Vagina (tissue), 2 donors: Measurements from ENCODE around the gene LOXL4. TPM values are rescaled to one million over a fixed set of nuclear protein-coding genes. Genes with fewer than 3 reads are reported as not detected.

Source experiments
- DNase-seq, 2 donors: peaks; one replicate each; pipeline ENCODE4 v3.0.0-alpha.2; 2017; ENCODE audit errors: extremely low spot score in 2 of 2
- H3K27ac ChIP-seq: fragments of 200-600 bp; sonication (generic); one replicate; pipeline ENCODE4 v1.5.1; 2019
- H3K27me3 ChIP-seq: fragments of 200-600 bp; sonication (generic); one replicate; pipeline ENCODE4 v1.5.1; 2019
- H3K36me3 ChIP-seq, 2 donors: fragments of 200-600 bp; sonication (generic); one replicate each; pipeline ENCODE4 v1.5.1; 2017 to 2019
- H3K4me1 ChIP-seq: fragments of 200-600 bp; sonication (generic); one replicate; pipeline ENCODE4 v1.5.1; 2019
- H3K4me3 ChIP-seq, 2 donors: fragments of 200-600 bp; sonication (generic); 1 replicate in 1 of 2; 2 replicates in 1 of 2; pipeline ENCODE4 v1.5.1; 2016 to 2019
- H3K9me3 ChIP-seq: fragments of 200-600 bp; sonication (generic); one replicate; pipeline ENCODE4 v1.5.1; 2019
- CTCF ChIP-seq, 3 experiments: fragments of 450-650 bp in 2 of 3; fragments of 200-600 bp in 1 of 3; sonication (generic) in 1 of 3; IDR thresholded peaks; one replicate each; pipeline ENCODE4 v1.5.1; 2017 to 2019; ENCODE audit warnings: antibody characterized with exemption in 3 of 3, mild to moderate bottlenecking in 2 of 3, moderate library complexity in 2 of 3
- POLR2A ChIP-seq, 2 donors: fragments of 450-650 bp; IDR thresholded peaks; one replicate each; pipeline ENCODE4 v1.6.1; 2017; ENCODE audit warnings: antibody characterized with exemption in 2 of 2, mild to moderate bottlenecking in 2 of 2, moderate library complexity in 2 of 2
- POLR2AphosphoS5 ChIP-seq, 2 donors: sonication (generic); formaldehyde crosslinking; IDR thresholded peaks; one replicate each; pipeline ENCODE4 v1.9.0; 2017; ENCODE audit warnings: antibody characterized with exemption in 2 of 2, mild to moderate bottlenecking in 2 of 2, low read depth in 1 of 2; ENCODE audit not compliant: insufficient read depth in 1 of 2
- intact Hi-C: fragments of 100-400 bp; cut with DNase I; formaldehyde crosslinking; loops from one replicate; pipeline ENCODE4 v1.15.1; 2023
- total RNA-seq: library from RNA; depleted of rRNA; stranded (reverse); fragments of >200 nt; gene quantifications from one replicate; pipeline ENCODE4 v1.2.3, GENCODE V29; 2016

The LOXL4 gene
- total RNA-seq, 1 donor from 2014 or later: 5.2 TPM

DNA sequence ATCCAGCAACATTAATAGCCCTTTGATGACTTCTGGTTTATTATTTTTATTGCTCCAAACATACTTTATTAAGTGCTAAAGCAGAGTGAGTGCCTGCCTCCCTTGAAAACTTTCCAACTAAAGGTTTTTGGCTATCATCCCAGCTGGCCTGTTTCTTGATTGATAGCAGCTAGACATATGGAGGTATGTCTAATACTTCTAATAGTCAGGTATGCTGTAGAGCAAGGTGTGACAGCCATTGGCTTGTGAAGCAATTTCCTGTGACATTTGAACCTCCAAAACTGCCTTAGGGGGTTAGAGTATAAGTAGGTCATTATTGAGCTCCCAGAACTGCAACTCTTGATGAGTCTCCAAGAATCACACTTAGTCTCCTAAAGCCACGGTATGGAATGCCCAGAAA lies 55.8 kb downstream of the LOXL4 start:
- no peaks in the 10 kb centered on the region for H3K36me3 ChIP-seq
- TF ChIP-seq POLR2A (IDR thresholded peaks at IDR 0.05) (no peak), CTCF (IDR thresholded peaks at IDR 0.05) (no peak), POLR2AphosphoS5 (IDR thresholded peaks at IDR 0.05; ENCODE audit: insufficient read depth in 1 of 2, low read depth in 1 of 2) (no peak)
- intact Hi-C loops: no loop called here
- H3K4me1 ChIP-seq: peaks cover 14% of the 10 kb centered on the region
- H3K9me3 ChIP-seq: no peaks in the 10 kb centered on the region
- no peak overlapping the region for H3K27ac ChIP-seq
- H3K27me3 ChIP-seq: no peaks in the 10 kb centered on the region
- H3K4me3 ChIP-seq: no peak overlapping the region
- DNase-seq: no peak

- no peaks in the 10 kb centered on the region for H3K9me3 ChIP-seq
- peaks cover 14% of the 10 kb centered on the region for H3K4me1 ChIP-seq
- no peak for TF ChIP-seq CTCF (IDR thresholded peaks at IDR 0.05)
- TF ChIP-seq POLR2A (IDR thresholded peaks at IDR 0.05): no peak
- TF ChIP-seq POLR2AphosphoS5 (IDR thresholded peaks at IDR 0.05; ENCODE audit: insufficient read depth in 1 of 2, low read depth in 1 of 2): no peak
- H3K36me3 ChIP-seq: no peaks in the 10 kb centered on the region
- no peak for DNase-seq
- H3K27ac ChIP-seq: no peak overlapping the region
- intact Hi-C loops: no loop called here
- H3K27me3 ChIP-seq: no peaks in the 10 kb centered on the region
- H3K4me3 ChIP-seq: no peak overlapping the region
These were observed 58.6 kb downstream of the LOXL4 start for GRCh38 chr10:98209441-98209840.

DNA sequence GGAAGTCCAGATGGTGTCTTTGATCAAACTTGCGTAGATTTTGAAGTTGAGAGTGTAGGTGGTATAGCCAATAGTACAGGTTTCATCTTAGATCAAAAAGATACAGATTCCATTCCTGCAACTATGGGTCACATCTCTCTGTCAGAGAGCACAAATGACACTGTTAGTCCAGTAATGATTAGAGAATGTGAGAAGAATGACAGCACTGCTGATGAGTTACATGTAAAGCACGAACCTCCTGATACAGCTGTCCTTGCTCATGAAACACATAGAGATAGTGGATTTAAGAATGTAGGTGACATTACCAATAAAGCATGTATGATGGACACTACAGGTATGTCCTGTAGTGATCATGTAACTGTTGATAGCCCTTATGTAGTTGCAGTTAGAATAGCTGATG lies 59.1 kb downstream of the LOXL4 start:
- H3K4me3 ChIP-seq: no peak overlapping the region
- DNase-seq: no peak
- peaks cover 14% of the 10 kb centered on the region for H3K4me1 ChIP-seq
- intact Hi-C loops: no loop called here
- H3K9me3 ChIP-seq: no peaks in the 10 kb centered on the region
- H3K27ac ChIP-seq: no peak overlapping the region
- no peaks in the 10 kb centered on the region for H3K27me3 ChIP-seq
- no peak for TF ChIP-seq CTCF (IDR thresholded peaks at IDR 0.05)
- TF ChIP-seq POLR2A (IDR thresholded peaks at IDR 0.05): no peak
- TF ChIP-seq POLR2AphosphoS5 (IDR thresholded peaks at IDR 0.05; ENCODE audit: insufficient read depth in 1 of 2, low read depth in 1 of 2): no peak
- H3K36me3 ChIP-seq: no peaks in the 10 kb centered on the region

- no peaks in the 10 kb centered on the region for H3K4me1 ChIP-seq
- no peaks in the 10 kb centered on the region for H3K27me3 ChIP-seq
- no peak for DNase-seq
- H3K27ac ChIP-seq: no peak overlapping the region
- intact Hi-C loops: no loop called here
- no peaks in the 10 kb centered on the region for H3K36me3 ChIP-seq
- TF ChIP-seq POLR2A (IDR thresholded peaks at IDR 0.05) (no peak), POLR2AphosphoS5 (IDR thresholded peaks at IDR 0.05; ENCODE audit: insufficient read depth in 1 of 2, low read depth in 1 of 2) (no peak), CTCF (IDR thresholded peaks at IDR 0.05) (no peak)
- H3K9me3 ChIP-seq: no peaks in the 10 kb centered on the region
- H3K4me3 ChIP-seq: no peak overlapping the region
These were observed 62.6 kb downstream of the LOXL4 start for GRCh38 chr10:98205351-98205750.

GRCh38 chr10:98202378-98202777 lies 65.6 kb downstream of the LOXL4 start:
- H3K36me3 ChIP-seq: no peaks in the 10 kb centered on the region
- no peaks in the 10 kb centered on the region for H3K4me1 ChIP-seq
- H3K27me3 ChIP-seq: no peaks in the 10 kb centered on the region
- no peak overlapping the region for H3K4me3 ChIP-seq
- no peaks in the 10 kb centered on the region for H3K9me3 ChIP-seq
- no peak for TF ChIP-seq POLR2A (IDR thresholded peaks at IDR 0.05)
- no peak for TF ChIP-seq POLR2AphosphoS5 (IDR thresholded peaks at IDR 0.05; ENCODE audit: insufficient read depth in 1 of 2, low read depth in 1 of 2)
- intact Hi-C loops: no loop called here
- DNase-seq: no peak
- no peak overlapping the region for H3K27ac ChIP-seq
